A673 (cell line): ENCODE measurements around the gene DDX41. TPM values are rescaled to one million over a fixed set of nuclear protein-coding genes. Genes with fewer than 3 reads are reported as not detected.

Source experiments
- BruUV-seq: library from RNA; stranded (reverse); fragments of 400-500 nt; replicated peaks from 2 replicates; lab custom pipeline; 2021; lab: Mats Ljungman, UMichigan
- CTCF ChIA-PET: fragments of 300-600 bp; sonication (Branson Sonifier 250); formaldehyde crosslinking; loops from one replicate; lab custom pipeline; 2022; ENCODE audit warnings: antibody characterized with exemption; lab: Charles Lee
- POLR2A ChIA-PET: fragments of 300-600 bp; sonication (Branson Sonifier 250); formaldehyde crosslinking; loops from one replicate; lab custom pipeline; 2022; ENCODE audit warnings: antibody characterized with exemption; ENCODE audit not compliant: low non-redundant PET; lab: Charles Lee
- DNase-seq: peaks from one replicate; pipeline ENCODE4 v3.0.0-alpha.2; 2015; ENCODE audit warnings: low spot score
- H3K27ac ChIP-seq: fragments of 200-600 bp; sonication (generic); 2 replicates; pipeline ENCODE4 v1.5.1; 2016; ENCODE audit warnings: mixed run types, low read depth, mild to moderate bottlenecking, mixed read lengths, antibody characterized with exemption, low read length; ENCODE audit not compliant: poor library complexity, severe bottlenecking
- H3K27me3 ChIP-seq: fragments of 200-600 bp; sonication (generic); replicated peaks from 2 replicates; pipeline ENCODE4 v1.6.1; 2017; ENCODE audit warnings: mixed run types, low read depth, mild to moderate bottlenecking, mixed read lengths, antibody characterized with exemption, low read length; ENCODE audit not compliant: insufficient read depth, poor library complexity
- H3K36me3 ChIP-seq: fragments of 200-600 bp; sonication (generic); 2 replicates; pipeline ENCODE4 v1.6.1; 2016; ENCODE audit warnings: mixed run types, mild to moderate bottlenecking, mixed read lengths, antibody characterized with exemption, low read length; ENCODE audit not compliant: insufficient read depth, poor library complexity, severe bottlenecking
- H3K4me1 ChIP-seq: fragments of 200-600 bp; sonication (generic); 2 replicates; pipeline ENCODE4 v1.6.1; 2017; ENCODE audit warnings: mixed run types, mild to moderate bottlenecking, mixed read lengths, antibody characterized with exemption, low read length; ENCODE audit not compliant: insufficient read depth, poor library complexity, severe bottlenecking
- H3K4me3 ChIP-seq: fragments of 200-600 bp; sonication (generic); 2 replicates; pipeline ENCODE4 v1.5.1; 2016; ENCODE audit warnings: low read depth, mixed run types, mild to moderate bottlenecking, mixed read lengths, low read length; ENCODE audit not compliant: poor library complexity, severe bottlenecking
- H3K9me3 ChIP-seq: fragments of 200-600 bp; sonication (generic); 2 replicates; pipeline ENCODE4 v1.6.1; 2016; ENCODE audit warnings: mixed run types, low read depth, mild to moderate bottlenecking, mixed read lengths, antibody characterized with exemption, low read length; ENCODE audit not compliant: poor library complexity, severe bottlenecking
- CTCF ChIP-seq: fragments of 300-800, 200-600 bp; sonication (generic); conservative IDR thresholded peaks from 2 replicates; pipeline ENCODE4 v1.5.1; 2017; ENCODE audit warnings: low read depth, mild to moderate bottlenecking, antibody characterized with exemption, low read length, moderate library complexity, mixed read lengths
- EZH2 ChIP-seq: fragments of 200-600 bp; sonication (generic); IDR thresholded peaks from 2 replicates; pipeline ENCODE4 v1.6.1; 2017; ENCODE audit warnings: borderline replicate concordance, low read depth, mild to moderate bottlenecking, mixed read lengths, antibody characterized with exemption, low read length; ENCODE audit not compliant: poor library complexity, severe bottlenecking
- intact Hi-C: fragments of 100-400 bp; cut with micrococcal nuclease; formaldehyde crosslinking; loops from one replicate; pipeline ENCODE4 v1.10.0; 2022; ENCODE audit not compliant: unreplicated experiment
- total RNA-seq: library from RNA; stranded (reverse); gene quantifications from 2 replicates; pipeline ENCODE4 v1.2.3, GENCODE V29; 2021

Gene DDX41
- total RNA-seq, 1 experiment from 2014 or later: 82.3 TPM

- POLR2A ChIA-PET: no interaction called here
- H3K4me3 ChIP-seq: no peak overlapping the region
- CTCF ChIA-PET: no interaction called here
- H3K9me3 ChIP-seq: no peaks in the 10 kb centered on the region
- peaks cover 45% of the 10 kb centered on the region for H3K36me3 ChIP-seq
- no peak for DNase-seq
- no TSS peak for BruUV-seq
- intact Hi-C loops: no loop called here
- H3K4me1 ChIP-seq: no peaks in the 10 kb centered on the region
- no peak overlapping the region for H3K27ac ChIP-seq
- TF ChIP-seq EZH2: no peak
- no peak for TF ChIP-seq CTCF
- H3K27me3 ChIP-seq: no peaks in the 10 kb centered on the region
These were observed 6.7 kb downstream of the DDX41 start for GRCh38 chr5:177509991-177510566.

GRCh38 chr5:177509381-177509951 lies 7.3 kb downstream of the DDX41 start, which contains the start of gene DOK3:
Gene DOK3 (minus strand): TSS chr5:177509826. CDS start chr5:177509540, 286 bp downstream.
- CTCF ChIA-PET: no interaction called here
- H3K27ac ChIP-seq: no peak within 1 kb of the TSS

GRCh38 chr5:177508837-177509236 lies 7.9 kb downstream of the DDX41 start:
- POLR2A ChIA-PET: no interaction called here
- CTCF ChIA-PET: no interaction called here
- Histone ChIP-seq H3K4me1 (no peaks in the 10 kb centered on the region), H3K27ac (no peak overlapping the region), H3K4me3 (no peak overlapping the region), H3K27me3 (no peaks in the 10 kb centered on the region), H3K36me3 (peaks cover 33% of the 10 kb centered on the region), H3K9me3 (no peaks in the 10 kb centered on the region)
- BruUV-seq: no TSS peak
- no peak for DNase-seq
- intact Hi-C loops: no loop called here
- TF ChIP-seq CTCF (no peak), EZH2 (no peak)

More at GRCh38 chr5:177509381-177509951, 7.3 kb downstream of the DDX41 start, which contains the start of gene DOK3:
- no peak for DNase-seq
- BruUV-seq: no TSS peak
- intact Hi-C loops: no loop called here
- Histone ChIP-seq H3K4me1 (no peaks in the 10 kb centered on the region), H3K4me3 (no peak within 1 kb of the TSS), H3K27me3 (no peaks in the 10 kb centered on the region), H3K36me3 (peaks cover 39% of the 10 kb centered on the region), H3K9me3 (no peaks in the 10 kb centered on the region)
- TF ChIP-seq EZH2 (no peak), CTCF (no peak)
- POLR2A ChIA-PET: no interaction called here
